Loucy (cell line): ENCODE measurements around the gene POLR3K.

ENCODE experiments used
- H2AFZ ChIP-seq: fragments of 200-600 bp; sonication (generic); 2 replicates; pipeline ENCODE4 v1.6.0; 2016; ENCODE audit warnings: antibody characterized with exemption, mild to moderate bottlenecking, low read length, moderate library complexity
- H3F3A ChIP-seq: fragments of 200-600 bp; 2 replicates; pipeline ENCODE4 v1.6.0; 2016; ENCODE audit warnings: antibody characterized with exemption, low read depth, mild to moderate bottlenecking
- H3K27me3 ChIP-seq: fragments of 200-600 bp; sonication (generic); 2 replicates; pipeline ENCODE4 v1.6.1; 2014; ENCODE audit warnings: low read length, mild to moderate bottlenecking; ENCODE audit not compliant: insufficient read depth, poor library complexity, severe bottlenecking
- H3K36me3 ChIP-seq: fragments of 200-600 bp; sonication (generic); 2 replicates; pipeline ENCODE4 v1.6.1; 2016; ENCODE audit warnings: low read length; ENCODE audit not compliant: insufficient read depth
- H3K4me1 ChIP-seq: fragments of 200-600 bp; sonication (generic); 2 replicates; pipeline ENCODE4 v1.5.1; 2014; ENCODE audit warnings: low read length, mild to moderate bottlenecking; ENCODE audit not compliant: insufficient read depth, poor library complexity, severe bottlenecking
- H3K4me2 ChIP-seq: fragments of 200-600 bp; sonication (generic); 2 replicates; pipeline ENCODE4 v1.6.0; 2014; ENCODE audit warnings: antibody characterized with exemption, low read length, low read depth, mild to moderate bottlenecking; ENCODE audit not compliant: poor library complexity, severe bottlenecking
- H3K4me3 ChIP-seq: fragments of 200-600 bp; sonication (generic); 2 replicates; pipeline ENCODE4 v1.5.1; 2014; ENCODE audit warnings: low read length, mild to moderate bottlenecking, mixed read lengths; ENCODE audit not compliant: poor library complexity, severe bottlenecking
- H3K79me2 ChIP-seq: fragments of 200-600 bp; sonication (generic); 2 replicates; pipeline ENCODE4 v1.6.1; 2014; ENCODE audit warnings: low read length; ENCODE audit not compliant: insufficient read depth
- H3K9ac ChIP-seq: fragments of 200-600 bp; sonication (generic); 2 replicates; pipeline ENCODE4 v1.6.0; 2014; ENCODE audit warnings: mild to moderate bottlenecking, low read depth, low read length, moderate library complexity; ENCODE audit not compliant: poor library complexity, severe bottlenecking
- H3K9me2 ChIP-seq: fragments of 200-600 bp; sonication (generic); replicated peaks from 2 replicates; pipeline ENCODE4 v1.6.1; 2016; ENCODE audit warnings: low read depth, low read length, mixed read lengths
- H3K9me3 ChIP-seq: fragments of 200-600 bp; sonication (generic); 2 replicates; pipeline ENCODE4 v1.6.1; 2014; ENCODE audit warnings: mild to moderate bottlenecking, antibody characterized with exemption, low read length, low read depth; ENCODE audit not compliant: insufficient read depth
- H4K20me1 ChIP-seq: fragments of 200-600 bp; sonication (generic); 2 replicates; pipeline ENCODE4 v1.6.0; 2014; ENCODE audit warnings: antibody characterized with exemption, low read length, mild to moderate bottlenecking; ENCODE audit not compliant: insufficient read depth, poor library complexity, severe bottlenecking
- CTCF ChIP-seq: fragments of 200-600 bp; sonication (generic); conservative IDR thresholded peaks from 2 replicates; pipeline ENCODE4 v1.5.1; 2014; ENCODE audit warnings: mild to moderate bottlenecking, antibody characterized with exemption, low read length
- EZH2phosphoT487 ChIP-seq: fragments of 200-600 bp; IDR thresholded peaks from 2 replicates; pipeline ENCODE4 v1.6.1; 2018; ENCODE audit warnings: antibody characterized with exemption, mild to moderate bottlenecking, moderate library complexity, borderline replicate concordance

Gene POLR3K

GRCh38 chr16:71540-72401 lies 18.4 kb upstream of the POLR3K start:
- Histone ChIP-seq H3K36me3 (no peaks in the 10 kb centered on the region), H3K4me1 (peaks cover 24% of the 10 kb centered on the region), H3K79me2 (peaks cover 2% of the 10 kb centered on the region; the same call in 1 of the 2 replicates), H2AFZ (no peak overlapping the region), H3K9me3 (no peaks in the 10 kb centered on the region), H3K4me3 (no peak overlapping the region), H3F3A (no peaks in the 10 kb centered on the region), H4K20me1 (no peaks in the 10 kb centered on the region), H3K4me2 (no peak overlapping the region), H3K9me2 (no peaks in the 10 kb centered on the region), H3K9ac (no peak overlapping the region), H3K27me3 (no peaks in the 10 kb centered on the region)
- TF ChIP-seq EZH2phosphoT487 = no peak
- no peak for TF ChIP-seq CTCF

- Histone ChIP-seq H3K4me3 (no peak overlapping the region), H4K20me1 (no peaks in the 10 kb centered on the region), H3K4me2 (no peak overlapping the region), H3K27me3 (no peaks in the 10 kb centered on the region), H3K4me1 (peaks cover 18% of the 10 kb centered on the region), H3K36me3 (no peaks in the 10 kb centered on the region), H3K9ac (no peak overlapping the region), H3F3A (no peaks in the 10 kb centered on the region), H3K9me3 (no peaks in the 10 kb centered on the region), H2AFZ (no peak overlapping the region), H3K79me2 (no peaks in the 10 kb centered on the region), H3K9me2 (no peaks in the 10 kb centered on the region)
- no peak for TF ChIP-seq CTCF
- no peak for TF ChIP-seq EZH2phosphoT487
Measured at GRCh38 chr16:71210-71539, 17.8 kb upstream of the POLR3K start.

DNA sequence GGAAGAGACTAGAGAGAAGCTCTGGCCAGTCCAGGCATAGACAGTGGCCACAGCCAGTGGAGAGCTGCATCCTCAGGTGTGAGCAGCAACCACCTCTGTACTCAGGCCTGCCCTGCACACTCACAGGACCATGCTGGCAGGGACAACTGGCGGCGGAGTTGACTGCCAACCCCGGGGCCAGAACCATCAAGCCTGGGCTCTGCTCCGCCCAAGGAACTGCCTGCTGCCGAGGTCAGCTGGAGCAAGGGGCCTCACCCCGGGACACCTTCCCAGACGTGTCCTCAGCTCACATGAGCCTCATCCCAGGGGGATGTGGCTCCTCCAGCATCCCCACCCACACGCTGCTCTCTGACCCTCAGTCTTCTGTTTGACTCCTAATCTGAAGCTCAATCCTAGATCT lies 15.8 kb upstream of the POLR3K start:
- H3F3A ChIP-seq = no peaks in the 10 kb centered on the region
- no peaks in the 10 kb centered on the region for H3K79me2 ChIP-seq
- no peak overlapping the region for H3K4me2 ChIP-seq
- no peak overlapping the region for H3K9ac ChIP-seq
- no peaks in the 10 kb centered on the region for H4K20me1 ChIP-seq
- H2AFZ ChIP-seq = no peak overlapping the region
- peaks cover 14% of the 10 kb centered on the region for H3K4me1 ChIP-seq
- no peaks in the 10 kb centered on the region for H3K9me2 ChIP-seq
- no peaks in the 10 kb centered on the region for H3K27me3 ChIP-seq
- H3K9me3 ChIP-seq = no peaks in the 10 kb centered on the region
- no peaks in the 10 kb centered on the region for H3K36me3 ChIP-seq
- H3K4me3 ChIP-seq = no peak overlapping the region
- no peak for TF ChIP-seq EZH2phosphoT487
- TF ChIP-seq CTCF = no peak
